Right lobe of liver (tissue), 4 donors: Measurements from ENCODE around the gene SGCB.

Experiments
- CTCF ChIP-seq, 4 donors: fragments of 200-600 bp in 3 of 4; fragments of 450-650 bp in 1 of 4; IDR thresholded peaks; one replicate each; pipeline versions ENCODE4 v1.5.1 to v1.8.0; 2016 to 2022; ENCODE audit warnings: antibody characterized with exemption in 4 of 4, mild to moderate bottlenecking in 2 of 4
- POLR2A ChIP-seq: fragments of 450-650 bp; IDR thresholded peaks from one replicate; pipeline ENCODE4 v1.6.1; 2017; ENCODE audit warnings: antibody characterized with exemption, mild to moderate bottlenecking
- donor health status: DM: no; HTN: no; CAD: no.
- donor health status: DM: no; HTN: no; CAD: no.
- donor health status: DM: no; HTN: yes; CAD: no.

GRCh38 chr4:51997647-51998046, 40.5 kb downstream of the SGCB start:
- TF ChIP-seq CTCF (IDR thresholded peaks at IDR 0.05) (no peak), POLR2A (no peak)
